ENCODE data around the gene MOB4.

GRCh38 chr2:197555467-197555866 is 39.6 kb downstream of the MOB4 start:
- no peak for TF ChIP-seq POLR2A (IDR thresholded peaks at IDR 0.05; ENCODE audit: low read depth, low read length)
- no peak for TF ChIP-seq TAF1 (IDR thresholded peaks at IDR 0.05; ENCODE audit: low read depth, low read length)
- TF ChIP-seq POLR2AphosphoS5 (IDR thresholded peaks at IDR 0.05; ENCODE audit: low read depth, low read length): no peak
- TF ChIP-seq SPI1 (IDR thresholded peaks at IDR 0.05; ENCODE audit: low read depth, low read length): no peak
- no peak for TF ChIP-seq PAX5 (IDR thresholded peaks at IDR 0.05; ENCODE audit: insufficient read depth, low read length, severe bottlenecking)
- TF ChIP-seq POU2F2 (IDR thresholded peaks at IDR 0.05; ENCODE audit: low read depth, low read length): no peak
